ENCODE measurements around the gene ARHGEF4. TPM values are rescaled to one million over a fixed set of nuclear protein-coding genes. Genes with fewer than 3 reads are reported as not detected.

ARHGEF4 gene
- polyA plus RNA-seq, 1 donor (not counting 4 experiments of a cell fraction or from before 2014, with no cell fraction given): 22.6 TPM

- Histone ChIP-seq H3K4me1 (ENCODE audit: control insufficient read depth, extremely low read depth, insufficient read depth, low read length) (peaks cover 56% of the 10 kb centered on the region), H3K9ac (ENCODE audit: control insufficient read depth, extremely low read depth, insufficient read depth, low read length) (peak overlapping the region; percentile 45), H3K4me2 (ENCODE audit: control insufficient read depth, extremely low read depth, insufficient read depth, low read depth, low read length) (peak overlapping the region; percentile 87), H2AFZ (ENCODE audit: control insufficient read depth, low read length) (no peak overlapping the region), H3K9me1 (ENCODE audit: control insufficient read depth, extremely low read depth, insufficient read depth, low read length) (peaks cover 8% of the 10 kb centered on the region), H4K20me1 (ENCODE audit: control insufficient read depth, extremely low read depth, insufficient read depth, low read length) (no peaks in the 10 kb centered on the region), H3K27me3 (ENCODE audit: control insufficient read depth, extremely low read depth, insufficient read depth, low read length) (no peaks in the 10 kb centered on the region), H3K79me2 (ENCODE audit: control insufficient read depth, insufficient read depth, low read length) (no peaks in the 10 kb centered on the region), H3K4me3 (ENCODE audit: control insufficient read depth in 2 of 3, extremely low read depth in 1 of 3, insufficient read depth in 2 of 3, low read depth in 1 of 3, low read length in 3 of 3) (peak overlapping the region in 2 of 3 experiments; percentile 26 to 51), H3K9me3 (ENCODE audit: control insufficient read depth, low read depth, low read length) (no peaks in the 10 kb centered on the region), H3K36me3 (ENCODE audit: control insufficient read depth in 2 of 2, extremely low read depth in 1 of 2, insufficient read depth in 2 of 2, low read length in 2 of 2) (no peaks in the 10 kb centered on the region), H3K27ac (ENCODE audit: control insufficient read depth, insufficient read depth, low read length) (peak overlapping the region; percentile 75)
- dilution Hi-C loops (cut with MboI; ENCODE audit: extremely low pct_ligation_motif_present, low sequenced_read_pairs): no loop called here
- no peak for FAIRE-seq
- no peak for DNase-seq (ENCODE audit: low read depth, low spot score)
- TF ChIP-seq, protein P1, sequence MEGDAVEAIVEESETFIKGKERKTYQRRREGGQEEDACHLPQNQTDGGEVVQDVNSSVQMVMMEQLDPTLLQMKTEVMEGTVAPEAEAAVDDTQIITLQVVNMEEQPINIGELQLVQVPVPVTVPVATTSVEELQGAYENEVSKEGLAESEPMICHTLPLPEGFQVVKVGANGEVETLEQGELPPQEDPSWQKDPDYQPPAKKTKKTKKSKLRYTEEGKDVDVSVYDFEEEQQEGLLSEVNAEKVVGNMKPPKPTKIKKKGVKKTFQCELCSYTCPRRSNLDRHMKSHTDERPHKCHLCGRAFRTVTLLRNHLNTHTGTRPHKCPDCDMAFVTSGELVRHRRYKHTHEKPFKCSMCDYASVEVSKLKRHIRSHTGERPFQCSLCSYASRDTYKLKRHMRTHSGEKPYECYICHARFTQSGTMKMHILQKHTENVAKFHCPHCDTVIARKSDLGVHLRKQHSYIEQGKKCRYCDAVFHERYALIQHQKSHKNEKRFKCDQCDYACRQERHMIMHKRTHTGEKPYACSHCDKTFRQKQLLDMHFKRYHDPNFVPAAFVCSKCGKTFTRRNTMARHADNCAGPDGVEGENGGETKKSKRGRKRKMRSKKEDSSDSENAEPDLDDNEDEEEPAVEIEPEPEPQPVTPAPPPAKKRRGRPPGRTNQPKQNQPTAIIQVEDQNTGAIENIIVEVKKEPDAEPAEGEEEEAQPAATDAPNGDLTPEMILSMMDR (optimal IDR thresholded peaks at IDR 0.05 in 1 of 3, IDR thresholded peaks at IDR 0.05 in 1 of 3, conservative IDR thresholded peaks at IDR 0.05 in 1 of 3; ENCODE audit: extremely low read depth in 1 of 3, insufficient read depth in 2 of 3, low read length in 3 of 3): no peak
- no peak for TF ChIP-seq EZH2 (IDR thresholded peaks at IDR 0.05; ENCODE audit: low read length)
Measured at GRCh38 chr2:130826821-130827501, 9.8 kb upstream of the ARHGEF4 start.

DNA sequence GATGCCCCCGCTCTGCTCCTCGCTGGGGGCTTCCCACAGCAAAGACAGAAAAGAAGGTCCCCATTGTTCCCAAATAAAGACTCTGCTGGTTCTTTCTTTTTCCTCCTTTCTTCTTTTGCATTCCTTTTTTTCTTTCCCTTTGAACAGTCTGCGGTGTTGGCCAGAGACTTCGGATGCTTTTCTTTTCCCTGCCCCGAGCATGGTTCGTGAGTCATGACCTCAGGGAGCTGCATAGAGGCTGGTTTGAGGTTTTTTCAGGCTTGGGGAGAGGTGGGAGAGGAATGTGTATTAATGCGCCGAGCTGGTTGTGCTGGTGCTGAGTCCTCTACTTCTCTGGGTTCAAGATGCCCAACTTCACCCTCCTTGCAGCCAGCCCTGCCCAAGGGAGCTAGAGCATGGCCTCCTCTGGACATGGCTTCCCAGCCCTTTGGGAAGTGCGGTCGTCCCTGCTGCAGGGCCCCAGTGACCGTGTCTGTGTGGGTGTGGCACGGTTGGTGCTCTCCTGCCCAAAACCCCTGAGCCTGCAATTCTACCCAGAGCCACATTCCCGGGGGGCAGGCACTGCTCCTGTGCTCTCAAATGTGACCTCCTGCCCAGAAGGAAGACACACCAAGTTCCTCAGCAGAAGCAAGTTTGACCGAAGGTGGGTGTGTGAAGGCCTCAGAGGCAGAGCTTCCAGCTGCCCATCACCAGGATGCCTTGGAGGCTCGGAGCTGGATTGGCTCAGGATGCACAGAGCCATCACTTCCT, 9.0 kb upstream of the ARHGEF4 start:
- H3K36me3 ChIP-seq (ENCODE audit: control insufficient read depth in 2 of 2, extremely low read depth in 1 of 2, insufficient read depth in 2 of 2, low read length in 2 of 2): no peaks in the 10 kb centered on the region
- peaks cover 56% of the 10 kb centered on the region for H3K4me1 ChIP-seq (ENCODE audit: control insufficient read depth, extremely low read depth, insufficient read depth, low read length)
- H3K9me3 ChIP-seq (ENCODE audit: control insufficient read depth, low read depth, low read length): no peaks in the 10 kb centered on the region
- no peaks in the 10 kb centered on the region for H4K20me1 ChIP-seq (ENCODE audit: control insufficient read depth, extremely low read depth, insufficient read depth, low read length)
- no peak overlapping the region for H2AFZ ChIP-seq (ENCODE audit: control insufficient read depth, low read length)
- H3K9ac ChIP-seq (ENCODE audit: control insufficient read depth, extremely low read depth, insufficient read depth, low read length): peak overlapping the region; percentile 45
- peak overlapping the region in 2 of 3 experiments; percentile 26 to 51 for H3K4me3 ChIP-seq (ENCODE audit: control insufficient read depth in 2 of 3, extremely low read depth in 1 of 3, insufficient read depth in 2 of 3, low read depth in 1 of 3, low read length in 3 of 3)
- H3K4me2 ChIP-seq (ENCODE audit: control insufficient read depth, extremely low read depth, insufficient read depth, low read depth, low read length): peak overlapping the region; percentile 87
- FAIRE-seq: peak; percentile 83
- dilution Hi-C loops (cut with MboI; ENCODE audit: extremely low pct_ligation_motif_present, low sequenced_read_pairs): no loop called here
- H3K27ac ChIP-seq (ENCODE audit: control insufficient read depth, insufficient read depth, low read length): peak overlapping the region; percentile 75
- no peak for TF ChIP-seq EZH2 (IDR thresholded peaks at IDR 0.05; ENCODE audit: low read length)
- TF ChIP-seq, protein P1 (optimal IDR thresholded peaks at IDR 0.05 in 1 of 3, IDR thresholded peaks at IDR 0.05 in 1 of 3, conservative IDR thresholded peaks at IDR 0.05 in 1 of 3; ENCODE audit: extremely low read depth in 1 of 3, insufficient read depth in 2 of 3, low read length in 3 of 3): no peak
- DNase-seq (ENCODE audit: low read depth, low spot score): no peak
- no peaks in the 10 kb centered on the region for H3K27me3 ChIP-seq (ENCODE audit: control insufficient read depth, extremely low read depth, insufficient read depth, low read length)
- H3K79me2 ChIP-seq (ENCODE audit: control insufficient read depth, insufficient read depth, low read length): no peaks in the 10 kb centered on the region
- H3K9me1 ChIP-seq (ENCODE audit: control insufficient read depth, extremely low read depth, insufficient read depth, low read length): peaks cover 8% of the 10 kb centered on the region

Data from keratinocyte (primary cell).